HFFc6 (cell line): ENCODE results near the gene DPPA4. TPM values are rescaled to one million over a fixed set of nuclear protein-coding genes. Genes with fewer than 3 reads are reported as not detected.

Experiments used
- DNase-seq: peaks from one replicate; pipeline ENCODE4 v3.0.0-alpha.2; 2018
- H3K27ac Mint-ChIP-seq: 2 replicates; pipeline ENCODE4 v1.8.0; 2020; ENCODE audit warnings: mild to moderate bottlenecking, mixed read lengths
- H3K27me3 Mint-ChIP-seq: 2 replicates; pipeline ENCODE4 v1.8.0; 2021; ENCODE audit warnings: mild to moderate bottlenecking, moderate library complexity, mixed read lengths; ENCODE audit not compliant: insufficient read depth
- H3K36me3 Mint-ChIP-seq: 2 replicates; pipeline ENCODE4 v1.8.0; 2021; ENCODE audit warnings: low read depth, mixed read lengths
- H3K4me1 Mint-ChIP-seq: 2 replicates; pipeline ENCODE4 v1.8.0; 2020; ENCODE audit warnings: low read depth, mixed read lengths
- H3K4me3 Mint-ChIP-seq: 2 replicates; pipeline ENCODE4 v1.8.0; 2020; ENCODE audit warnings: mild to moderate bottlenecking, moderate library complexity, mixed read lengths
- H3K9me3 Mint-ChIP-seq: 2 replicates; pipeline ENCODE4 v1.8.0; 2020; ENCODE audit warnings: mild to moderate bottlenecking, mixed read lengths
- CTCF ChIP-seq: fragments of 200-600 bp; sonication (generic); IDR thresholded peaks from 2 replicates; pipeline ENCODE4 v1.5.0; 2021; ENCODE audit warnings: antibody characterized with exemption, mild to moderate bottlenecking
- total RNA-seq, 6 experiments: library from RNA; stranded (reverse); fragmentation: NEBNext Ultra II Directional; extraction: Animal tissue kit (Norgen Biotek cat#: 25700); gene quantifications; 2 replicates in 1 of 6; 3 replicates in 5 of 6; pipeline ENCODE4 v1.2.3, GENCODE V29; 2021

Gene DPPA4
- total RNA-seq, 6 experiments from 2014 or later, result 1.1 to 1.9 (median 1.4) TPM; not detected in 2

- no peak for DNase-seq
- TF ChIP-seq CTCF, result no peak
- peaks cover 8% of the 10 kb centered on the region for H3K27me3 Mint-ChIP-seq
- H3K27ac Mint-ChIP-seq, result no peak overlapping the region
- H3K4me1 Mint-ChIP-seq, result no peaks in the 10 kb centered on the region
- H3K9me3 Mint-ChIP-seq, result peaks cover 10% of the 10 kb centered on the region; the same call in 1 of the 2 replicates
- no peak overlapping the region for H3K4me3 Mint-ChIP-seq
- no peaks in the 10 kb centered on the region for H3K36me3 Mint-ChIP-seq
Measured at GRCh38 chr3:109356442-109357155, 19.3 kb upstream of the DPPA4 start.

- Mint-ChIP-seq H3K36me3 (no peaks in the 10 kb centered on the region), H3K27me3 (peaks cover 8% of the 10 kb centered on the region), H3K4me1 (no peaks in the 10 kb centered on the region), H3K9me3 (peaks cover 10% of the 10 kb centered on the region; the same call in 1 of the 2 replicates), H3K27ac (no peak overlapping the region), H3K4me3 (no peak overlapping the region)
- TF ChIP-seq CTCF, result no peak
- no peak for DNase-seq
Measured at GRCh38 chr3:109355625-109356441, 18.5 kb upstream of the DPPA4 start.

GRCh38 chr3:109353057-109353456, 15.7 kb upstream of the DPPA4 start:
- Mint-ChIP-seq H3K27me3 (peaks cover 8% of the 10 kb centered on the region), H3K4me1 (no peaks in the 10 kb centered on the region), H3K27ac (no peak overlapping the region), H3K36me3 (no peaks in the 10 kb centered on the region), H3K9me3 (peaks cover 10% of the 10 kb centered on the region; the same call in 1 of the 2 replicates), H3K4me3 (no peak overlapping the region)
- no peak for TF ChIP-seq CTCF
- DNase-seq, result no peak

- Mint-ChIP-seq H3K9me3 (peaks cover 6% of the 10 kb centered on the region; the same call in 1 of the 2 replicates), H3K4me3 (no peak overlapping the region), H3K27ac (no peak overlapping the region), H3K27me3 (no peaks in the 10 kb centered on the region), H3K4me1 (no peaks in the 10 kb centered on the region), H3K36me3 (no peaks in the 10 kb centered on the region)
- TF ChIP-seq CTCF, result no peak
- DNase-seq, result no peak
Measured at GRCh38 chr3:109351231-109351630, 13.9 kb upstream of the DPPA4 start.

- Mint-ChIP-seq H3K9me3 (peaks cover 5% of the 10 kb centered on the region), H3K4me1 (no peaks in the 10 kb centered on the region), H3K27me3 (no peaks in the 10 kb centered on the region; the same call in none of the 2 replicates), H3K36me3 (no peaks in the 10 kb centered on the region), H3K27ac (no peak overlapping the region), H3K4me3 (no peak overlapping the region)
- no peak for DNase-seq
- no peak for TF ChIP-seq CTCF
Measured at GRCh38 chr3:109346770-109347295, 9.5 kb upstream of the DPPA4 start.
